DND-41 (cell line): Measurements from ENCODE around the gene FOXN1.
A peak's percentile ranks its signal among the peaks of the same experiment; 100 is the strongest.

Experiments used
- ATAC-seq: fragments of 200-7000 bp; cut with Tn5 transposase; 3 replicates; pipeline ENCODE4 v1.9.1; 2021; ENCODE audit warnings: low read depth; ENCODE audit not compliant: insufficient read depth
- DNase-seq: peaks from one replicate; pipeline ENCODE4 v3.0.0-alpha.2; 2020
- H2AFZ ChIP-seq: 2 replicates; pipeline ENCODE4 v1.6.0; 2012; ENCODE audit warnings: low read depth, low read length
- H3K27ac ChIP-seq: 2 replicates; pipeline ENCODE4 v1.5.1; 2012; ENCODE audit warnings: low read length, inconsistent platforms
- H3K27me3 ChIP-seq: fragments of 200-600 bp; sonication (generic); 2 replicates; pipeline ENCODE4 v1.6.0; 2012; ENCODE audit warnings: low read length, mild to moderate bottlenecking, inconsistent platforms; ENCODE audit not compliant: insufficient read depth, poor library complexity
- H3K36me3 ChIP-seq: 2 replicates; pipeline ENCODE4 v1.5.1; 2012; ENCODE audit warnings: low read length, inconsistent platforms; ENCODE audit not compliant: insufficient read depth
- H3K4me1 ChIP-seq: 2 replicates; pipeline ENCODE4 v1.5.1; 2012; ENCODE audit warnings: mild to moderate bottlenecking, low read length; ENCODE audit not compliant: insufficient read depth
- H3K4me2 ChIP-seq: 2 replicates; pipeline ENCODE4 v1.6.0; 2012; ENCODE audit warnings: mild to moderate bottlenecking, moderate library complexity, low read length, inconsistent platforms; ENCODE audit not compliant: insufficient read depth
- H3K4me3 ChIP-seq, 2 experiments: fragments of 200-600 bp in 1 of 2; shearing (Covaris generic) in 1 of 2; 2 replicates each; pipeline ENCODE4 v1.5.1; 2012 to 2016; ENCODE audit warnings: inconsistent platforms in 2 of 2, low read length in 2 of 2, mild to moderate bottlenecking in 2 of 2, low read depth in 1 of 2, moderate library complexity in 1 of 2
- H3K79me2 ChIP-seq: 2 replicates; pipeline ENCODE4 v1.6.0; 2012; ENCODE audit warnings: low read length, inconsistent platforms; ENCODE audit not compliant: insufficient read depth
- H3K9ac ChIP-seq: 2 replicates; pipeline ENCODE4 v1.6.0; 2012; ENCODE audit warnings: low read depth, mild to moderate bottlenecking, inconsistent platforms, low read length, moderate library complexity
- H3K9me3 ChIP-seq: 2 replicates; pipeline ENCODE4 v1.5.1; 2012; ENCODE audit warnings: low read length, moderate library complexity, mild to moderate bottlenecking, inconsistent platforms; ENCODE audit not compliant: insufficient read depth, severe bottlenecking
- H4K20me1 ChIP-seq: 2 replicates; pipeline ENCODE4 v1.6.0; 2012; ENCODE audit warnings: low read length; ENCODE audit not compliant: insufficient read depth
- EZH2 ChIP-seq: IDR thresholded peaks from 3 replicates; pipeline ENCODE4 v1.6.1; 2012; ENCODE audit warnings: borderline replicate concordance, low read depth, mild to moderate bottlenecking, moderate library complexity, low read length, inconsistent platforms; ENCODE audit not compliant: severe bottlenecking
- TF ChIP-seq, protein P1 (sequence below): IDR thresholded peaks from 2 replicates; pipeline ENCODE4 v1.5.1; 2012; ENCODE audit warnings: borderline replicate concordance, low read length, moderate library complexity, mild to moderate bottlenecking; ENCODE audit not compliant: poor library complexity, severe bottlenecking; ENCODE audit errors: extremely low read depth

Gene FOXN1

DNA sequence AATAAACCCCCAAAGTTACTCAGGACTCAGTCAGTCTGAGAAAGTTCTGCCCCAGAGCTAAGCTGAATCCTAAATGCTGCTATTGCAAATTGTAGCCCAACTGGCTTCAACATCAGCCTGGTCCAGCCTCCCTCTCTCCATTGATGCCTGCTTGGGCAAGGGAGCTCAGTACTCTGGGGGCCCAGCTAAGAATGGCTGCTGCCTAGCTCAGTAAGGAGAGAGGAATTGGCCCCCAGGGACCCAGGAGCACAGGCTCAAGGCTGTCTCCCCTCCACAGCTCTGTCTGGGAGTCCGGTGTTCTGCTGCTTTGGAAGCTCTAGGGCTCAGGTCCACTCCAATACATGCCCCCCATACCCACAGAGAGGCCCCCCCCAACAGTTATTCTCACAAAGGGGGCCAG lies 44.7 kb downstream of the FOXN1 start:
- Histone ChIP-seq H3K27me3 (no peaks in the 10 kb centered on the region), H3K4me1 (peaks cover 36% of the 10 kb centered on the region), H3K27ac (no peak overlapping the region)

DNA sequence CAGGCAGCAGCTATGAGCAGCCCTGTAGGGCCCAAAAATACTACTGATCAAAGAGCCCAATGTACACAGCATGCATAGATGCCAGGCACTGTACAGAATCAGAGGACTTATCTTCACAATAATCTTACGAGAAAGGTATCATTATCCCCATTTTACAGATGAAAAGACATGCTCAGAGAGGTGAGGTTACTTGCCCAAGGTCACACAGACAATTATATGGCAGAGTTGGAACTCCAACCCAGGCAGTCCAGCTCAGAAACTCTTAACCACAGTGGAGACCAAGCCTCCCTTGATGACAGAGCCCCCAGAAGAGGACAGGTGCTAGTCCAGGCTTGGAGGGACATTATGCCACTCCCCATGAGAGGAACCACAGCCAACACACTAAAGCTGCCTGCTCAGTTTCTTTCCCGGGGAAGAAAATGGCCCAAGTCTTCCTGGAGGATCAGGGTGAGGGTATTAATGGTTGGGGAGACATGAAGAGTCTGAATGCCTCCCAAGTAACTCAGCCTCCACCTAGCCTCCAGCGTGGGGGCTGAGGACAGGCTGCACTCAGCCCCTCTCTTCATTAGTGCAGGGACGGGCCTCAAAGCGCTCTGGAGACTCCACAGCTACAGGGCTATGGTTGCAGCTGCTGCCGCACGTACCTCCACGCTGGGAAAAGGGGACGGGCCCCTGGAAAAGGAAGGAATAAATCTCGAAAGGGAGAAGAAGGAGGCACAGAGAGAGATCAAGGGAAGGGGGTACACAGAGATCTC lies 45.5 kb downstream of the FOXN1 start:
- H3K9me3 ChIP-seq, result no peaks in the 10 kb centered on the region
- H3K27ac ChIP-seq, result peak overlapping the region; percentile 42; the same call in 1 of the 2 replicates
- ATAC-seq, result peak; percentile 4; the same call in 1 of the 3 replicates
- no peak for TF ChIP-seq EZH2
- TF ChIP-seq, protein P1, sequence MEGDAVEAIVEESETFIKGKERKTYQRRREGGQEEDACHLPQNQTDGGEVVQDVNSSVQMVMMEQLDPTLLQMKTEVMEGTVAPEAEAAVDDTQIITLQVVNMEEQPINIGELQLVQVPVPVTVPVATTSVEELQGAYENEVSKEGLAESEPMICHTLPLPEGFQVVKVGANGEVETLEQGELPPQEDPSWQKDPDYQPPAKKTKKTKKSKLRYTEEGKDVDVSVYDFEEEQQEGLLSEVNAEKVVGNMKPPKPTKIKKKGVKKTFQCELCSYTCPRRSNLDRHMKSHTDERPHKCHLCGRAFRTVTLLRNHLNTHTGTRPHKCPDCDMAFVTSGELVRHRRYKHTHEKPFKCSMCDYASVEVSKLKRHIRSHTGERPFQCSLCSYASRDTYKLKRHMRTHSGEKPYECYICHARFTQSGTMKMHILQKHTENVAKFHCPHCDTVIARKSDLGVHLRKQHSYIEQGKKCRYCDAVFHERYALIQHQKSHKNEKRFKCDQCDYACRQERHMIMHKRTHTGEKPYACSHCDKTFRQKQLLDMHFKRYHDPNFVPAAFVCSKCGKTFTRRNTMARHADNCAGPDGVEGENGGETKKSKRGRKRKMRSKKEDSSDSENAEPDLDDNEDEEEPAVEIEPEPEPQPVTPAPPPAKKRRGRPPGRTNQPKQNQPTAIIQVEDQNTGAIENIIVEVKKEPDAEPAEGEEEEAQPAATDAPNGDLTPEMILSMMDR, result no peak
- H3K4me1 ChIP-seq, result peaks cover 36% of the 10 kb centered on the region
- H3K79me2 ChIP-seq, result no peaks in the 10 kb centered on the region
- H3K27me3 ChIP-seq, result no peaks in the 10 kb centered on the region
- peak overlapping the region; percentile 65 to 80; a peak in 3 of 4 replicates for H3K4me3 ChIP-seq
- peak overlapping the region; percentile 79 for H3K9ac ChIP-seq
- H3K4me2 ChIP-seq, result peak overlapping the region; percentile 93
- no peak overlapping the region for H2AFZ ChIP-seq
- 0 out of 2 replicates have a peak, but pooled peaks cover 11% of the 10 kb centered on the region for H4K20me1 ChIP-seq
- H3K36me3 ChIP-seq, result peaks cover 35% of the 10 kb centered on the region
- DNase-seq, result no peak

More for the DNA sequence above, 44.7 kb downstream of the FOXN1 start:
- no peak overlapping the region for H2AFZ ChIP-seq
- H3K4me2 ChIP-seq, result peak overlapping the region; percentile 93
- no peaks in the 10 kb centered on the region for H3K79me2 ChIP-seq
- no peaks in the 10 kb centered on the region for H3K9me3 ChIP-seq
- no peak overlapping the region for H3K4me3 ChIP-seq
- TF ChIP-seq, protein P1, result no peak
- no peak for TF ChIP-seq EZH2
- ATAC-seq (no peak), DNase-seq (no peak)
- H4K20me1 ChIP-seq, result 0 out of 2 replicates have a peak, but pooled peaks cover 11% of the 10 kb centered on the region
- no peak overlapping the region; the same call in 1 of the 2 replicates for H3K9ac ChIP-seq
- peaks cover 28% of the 10 kb centered on the region for H3K36me3 ChIP-seq

DNA sequence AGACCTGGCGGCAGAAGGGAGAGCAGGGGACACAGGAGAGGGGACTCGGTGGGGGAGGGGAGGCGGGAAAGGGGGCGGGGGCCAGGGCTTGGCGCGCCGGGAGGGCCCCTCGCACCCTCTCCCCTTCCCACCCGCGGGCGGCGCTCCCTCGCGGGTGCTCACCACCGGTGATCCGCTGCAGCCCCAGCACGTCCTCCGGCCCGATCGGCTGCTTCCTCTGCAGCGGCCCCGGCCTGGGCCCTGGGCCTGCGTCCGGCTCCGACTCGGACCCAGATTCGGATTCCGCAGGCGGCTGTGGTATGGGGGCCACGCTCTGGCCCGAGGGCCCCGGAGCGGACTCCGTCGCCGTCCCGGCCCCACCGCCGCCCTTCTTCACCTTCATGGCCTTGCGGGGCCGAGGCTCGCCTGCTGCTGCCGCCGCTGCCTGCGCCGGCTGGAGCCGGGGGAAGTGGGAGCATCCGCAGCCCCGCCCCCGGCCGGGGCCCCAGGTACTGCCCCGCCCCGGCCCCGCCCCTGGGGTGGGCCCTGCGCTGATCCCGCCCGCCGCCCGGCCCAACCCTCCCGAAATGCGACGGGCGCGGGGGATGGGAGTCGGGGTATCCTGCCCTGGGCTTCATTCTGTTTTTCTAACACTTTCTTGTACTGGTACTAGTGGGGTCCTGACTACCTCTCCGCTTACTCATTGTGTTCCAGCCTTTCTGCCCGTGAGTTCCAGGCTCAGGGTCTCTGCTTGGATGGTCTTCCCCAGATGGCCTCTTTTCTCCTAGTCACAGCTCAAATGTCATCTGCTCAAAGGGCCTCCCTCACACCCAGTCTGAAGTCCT lies 46.2 kb downstream of the FOXN1 start, which contains the start of gene UNC119:
TSS of gene UNC119 (minus strand) at position 449 of the 824 bp plus-strand sequence. CDS start at position 382, 67 bp downstream.
- Histone ChIP-seq H3K4me1 (peaks cover 36% of the 10 kb centered on the region), H3K9me3 (no peaks in the 10 kb centered on the region), H3K4me2 (peak within 1 kb of the TSS; percentile 93), H3K79me2 (no peaks in the 10 kb centered on the region), H3K9ac (peak within 1 kb of the TSS; percentile 79), H3K4me3 (peak within 1 kb of the TSS; percentile 65 to 80; a peak in 3 of 4 replicates), H2AFZ (peak within 1 kb of the TSS; percentile 81), H3K27ac (peak within 1 kb of the TSS; percentile 45), H3K27me3 (no peaks in the 10 kb centered on the region), H3K36me3 (peaks cover 38% of the 10 kb centered on the region), H4K20me1 (0 out of 2 replicates have a peak, but pooled peaks cover 11% of the 10 kb centered on the region)
- peak; percentile 94 for ATAC-seq
- peak; percentile 82 for DNase-seq
- TF ChIP-seq, protein P1, result no peak
- TF ChIP-seq EZH2, result no peak
